H9 (cell line): ENCODE results near the gene CASP8AP2. TPM values are rescaled to one million over a fixed set of nuclear protein-coding genes. Genes with fewer than 3 reads are reported as not detected.

Experiments
- DNase-seq: peaks from one replicate; pipeline ENCODE4 v3.0.0-alpha.2; 2017
- H2AFZ ChIP-seq: one replicate; pipeline ENCODE4 v1.6.1; 2013; ENCODE audit warnings: mild to moderate bottlenecking, low read length, control low read depth, moderate library complexity
- H2AK5ac ChIP-seq: 2 replicates; pipeline ENCODE4 v1.6.1; 2013; ENCODE audit warnings: low read length, control low read depth, mixed read lengths; ENCODE audit not compliant: insufficient read length
- H2BK120ac ChIP-seq: one replicate; pipeline ENCODE4 v1.6.1; 2013; ENCODE audit warnings: low read depth, mild to moderate bottlenecking, low read length, control low read depth, inconsistent platforms; ENCODE audit not compliant: poor library complexity, severe bottlenecking
- H2BK12ac ChIP-seq: 2 replicates; pipeline ENCODE4 v1.6.1; 2013; ENCODE audit warnings: low read length, control low read depth, mixed read lengths, low read depth; ENCODE audit not compliant: insufficient read length
- H2BK15ac ChIP-seq: 2 replicates; pipeline ENCODE4 v1.6.1; 2013; ENCODE audit warnings: low read depth, low read length, control low read depth
- H2BK20ac ChIP-seq: one replicate; pipeline ENCODE4 v1.6.1; 2013; ENCODE audit warnings: low read depth, mild to moderate bottlenecking, low read length, control low read depth, inconsistent platforms; ENCODE audit not compliant: poor library complexity, severe bottlenecking
- H2BK5ac ChIP-seq: 2 replicates; pipeline ENCODE4 v1.6.1; 2013; ENCODE audit warnings: low read length, control low read depth, mixed read lengths; ENCODE audit not compliant: insufficient read length
- H3K14ac ChIP-seq: 2 replicates; pipeline ENCODE4 v1.6.1; 2013; ENCODE audit warnings: low read length, control low read depth; ENCODE audit not compliant: insufficient read depth
- H3K18ac ChIP-seq: 2 replicates; pipeline ENCODE4 v1.6.1; 2013; ENCODE audit warnings: low read depth, mild to moderate bottlenecking, mixed read lengths, low read length, control low read depth; ENCODE audit not compliant: insufficient read length
- H3K23ac ChIP-seq: 2 replicates; pipeline ENCODE4 v1.6.1; 2013; ENCODE audit warnings: low read length, control low read depth, mixed read lengths, low read depth; ENCODE audit not compliant: insufficient read length
- H3K23me2 ChIP-seq: 2 replicates; pipeline ENCODE4 v1.6.1; 2013; ENCODE audit warnings: low read depth, mild to moderate bottlenecking, mixed read lengths, low read length, control low read depth; ENCODE audit not compliant: insufficient read length, poor library complexity, severe bottlenecking
- H3K27ac ChIP-seq: 2 replicates; pipeline ENCODE4 v1.5.1; 2013; ENCODE audit warnings: low read length, control low read depth, mixed read lengths, low read depth; ENCODE audit not compliant: insufficient read length
- H3K27me3 ChIP-seq: 2 replicates; pipeline ENCODE4 v1.6.1; 2013; ENCODE audit warnings: low read length, control low read depth, inconsistent platforms; ENCODE audit not compliant: insufficient read depth
- H3K4ac ChIP-seq: 2 replicates; pipeline ENCODE4 v1.6.1; 2013; ENCODE audit warnings: low read depth, mild to moderate bottlenecking, control low read depth, inconsistent platforms, low read length, moderate library complexity
- H3K4me1 ChIP-seq: 2 replicates; pipeline ENCODE4 v1.6.1; 2013; ENCODE audit warnings: low read length, control low read depth, inconsistent platforms; ENCODE audit not compliant: insufficient read depth
- H3K4me2 ChIP-seq: 2 replicates; pipeline ENCODE4 v1.6.1; 2013; ENCODE audit warnings: low read length, control low read depth, mixed read lengths; ENCODE audit not compliant: insufficient read length, insufficient read depth
- H3K56ac ChIP-seq: 2 replicates; pipeline ENCODE4 v1.6.1; 2013; ENCODE audit warnings: low read depth, mild to moderate bottlenecking, mixed read lengths, low read length, control low read depth; ENCODE audit not compliant: insufficient read length
- H3K79me1 ChIP-seq: 2 replicates; pipeline ENCODE4 v1.6.1; 2013; ENCODE audit warnings: low read depth, mild to moderate bottlenecking, moderate library complexity, low read length, control low read depth, inconsistent platforms; ENCODE audit not compliant: insufficient read depth, poor library complexity, severe bottlenecking
- H3K79me2 ChIP-seq: 2 replicates; pipeline ENCODE4 v1.6.1; 2013; ENCODE audit warnings: low read length, control low read depth, inconsistent platforms; ENCODE audit not compliant: insufficient read depth
- H3K9ac ChIP-seq: 2 replicates; pipeline ENCODE4 v1.6.1; 2013; ENCODE audit warnings: low read length, control low read depth, mixed read lengths; ENCODE audit not compliant: insufficient read length; ENCODE audit errors: extremely low read depth
- H3K9me3 ChIP-seq: one replicate; pipeline ENCODE4 v1.6.1; 2013; ENCODE audit warnings: low read depth, low read length, inconsistent platforms; ENCODE audit not compliant: control insufficient read depth
- H3T11ph ChIP-seq: one replicate; pipeline ENCODE4 v1.6.1; 2013; ENCODE audit warnings: mild to moderate bottlenecking, low read length, control low read depth, inconsistent platforms
- H4K20me1 ChIP-seq: one replicate; pipeline ENCODE4 v1.6.1; 2013; ENCODE audit not compliant: control insufficient read depth, insufficient read length, insufficient read depth
- H4K5ac ChIP-seq: 2 replicates; pipeline ENCODE4 v1.6.1; 2013; ENCODE audit warnings: low read depth, mild to moderate bottlenecking, mixed read lengths, low read length, control low read depth; ENCODE audit not compliant: insufficient read length
- H4K8ac ChIP-seq: replicated peaks from 2 replicates; pipeline ENCODE4 v1.6.1; 2013; ENCODE audit warnings: low read length, control low read depth, mixed read lengths, low read depth; ENCODE audit not compliant: insufficient read length
- H4K91ac ChIP-seq: 2 replicates; pipeline ENCODE4 v1.6.1; 2013; ENCODE audit warnings: low read depth, mild to moderate bottlenecking, moderate library complexity, mixed read lengths, low read length, control low read depth; ENCODE audit not compliant: insufficient read length
- H3K27ac Mint-ChIP-seq, 3 experiments: 2 replicates in 2 of 3; 3 replicates in 1 of 3; pipeline ENCODE4 v1.8.0; 2020 to 2021; ENCODE audit warnings: mixed read lengths in 3 of 3, mild to moderate bottlenecking in 1 of 3, moderate library complexity in 1 of 3
- H3K27me3 Mint-ChIP-seq: 2 replicates; pipeline ENCODE4 v1.8.0; 2021; ENCODE audit warnings: low read depth, mild to moderate bottlenecking, moderate library complexity, mixed read lengths
- H3K36me3 Mint-ChIP-seq, 3 experiments: 2 replicates in 2 of 3; 3 replicates in 1 of 3; pipeline ENCODE4 v1.8.0; 2020 to 2021; ENCODE audit warnings: low read depth in 3 of 3, mixed read lengths in 3 of 3; ENCODE audit not compliant: insufficient read depth in 1 of 3
- H3K4me1 Mint-ChIP-seq, 2 experiments: 2 replicates each; pipeline ENCODE4 v1.8.0; 2020; ENCODE audit warnings: mixed read lengths in 2 of 2
- H3K4me3 Mint-ChIP-seq, 2 experiments: 2 replicates in 1 of 2; 3 replicates in 1 of 2; pipeline ENCODE4 v1.8.0; 2020 to 2021; ENCODE audit warnings: mild to moderate bottlenecking in 2 of 2, mixed read lengths in 2 of 2, moderate library complexity in 1 of 2
- H3K9me3 Mint-ChIP-seq, 2 experiments: 2 replicates in 1 of 2; 3 replicates in 1 of 2; pipeline ENCODE4 v1.8.0; 2020; ENCODE audit warnings: mild to moderate bottlenecking in 2 of 2, mixed read lengths in 2 of 2, moderate library complexity in 1 of 2
- CTCF ChIP-seq: fragments of 200-600 bp; sonication (generic); conservative IDR thresholded peaks from 3 replicates; pipeline ENCODE4 v1.8.0; 2021; ENCODE audit warnings: antibody characterized with exemption, mild to moderate bottlenecking
- WGBS: extraction: QIAGEN DNeasy Blood & Tissue Kit; methylation state at CpG from one replicate; pipeline ENCODE4 v1.1.7; 2013; ENCODE audit warnings: missing lambda C conversion rate, low lambda C conversion rate, mixed read lengths; ENCODE audit not compliant: insufficient read length; ENCODE audit errors: extremely low coverage; 5-methylcytosine and 5-hydroxymethylcytosine counted together
- total RNA-seq: library from RNA; stranded (reverse); gene quantifications from 2 replicates; pipeline ENCODE4 v1.2.1, GENCODE V29; 2021

The CASP8AP2 gene
- total RNA-seq, 1 experiment from 2014 or later = 33.6 TPM

- Histone ChIP-seq H3K23ac (no peak overlapping the region), H2BK12ac (no peak overlapping the region), H4K5ac (no peak overlapping the region), H2BK120ac (no peak overlapping the region), H3K79me1 (no peaks in the 10 kb centered on the region), H3K4ac (no peak overlapping the region), H3K4me1 (no peaks in the 10 kb centered on the region), H3K56ac (no peak overlapping the region), H3K79me2 (no peaks in the 10 kb centered on the region), H2BK15ac (no peak overlapping the region), H2AFZ (no peak overlapping the region), H2AK5ac (no peak overlapping the region), H2BK20ac (no peak overlapping the region), H2BK5ac (no peak overlapping the region), H3K9me3 (no peaks in the 10 kb centered on the region), H3K9ac (no peak overlapping the region), H3K18ac (no peak overlapping the region), H3T11ph (no peak overlapping the region), H4K8ac (no peak overlapping the region), H4K20me1 (no peaks in the 10 kb centered on the region), H4K91ac (no peak overlapping the region), H3K27ac (no peak overlapping the region), H3K14ac (peak overlapping the region; percentile 64; the same call in 1 of the 2 replicates), H3K27me3 (no peaks in the 10 kb centered on the region), H3K4me2 (no peak overlapping the region), H3K23me2 (no peaks in the 10 kb centered on the region)
- no CpG with 5 or more reads among the region's 44 CpGs for WGBS
- DNase-seq = no peak
- H3K27me3 Mint-ChIP-seq = peaks cover 45% of the 10 kb centered on the region
- no peaks in the 10 kb centered on the region for H3K9me3 Mint-ChIP-seq
- H3K4me1 Mint-ChIP-seq = peaks cover 14% of the 10 kb centered on the region in 2 experiments
- no peak for TF ChIP-seq CTCF
- no peaks in the 10 kb centered on the region for H3K36me3 Mint-ChIP-seq
- H3K27ac Mint-ChIP-seq = no peak overlapping the region
- H3K4me3 Mint-ChIP-seq = no peak overlapping the region
These were observed 56.9 kb downstream of the CASP8AP2 start for GRCh38 chr6:89886378-89887120.
